ENCODE data around the gene SESN3.
A peak's percentile ranks its signal among the peaks of the same experiment; 100 is the strongest.
"Not testable (repeated sequence)": the region's sequence is repeated elsewhere in the genome, so short reads cannot be mapped to it uniquely, and the experiment has no call there.

SESN3 gene

DNA sequence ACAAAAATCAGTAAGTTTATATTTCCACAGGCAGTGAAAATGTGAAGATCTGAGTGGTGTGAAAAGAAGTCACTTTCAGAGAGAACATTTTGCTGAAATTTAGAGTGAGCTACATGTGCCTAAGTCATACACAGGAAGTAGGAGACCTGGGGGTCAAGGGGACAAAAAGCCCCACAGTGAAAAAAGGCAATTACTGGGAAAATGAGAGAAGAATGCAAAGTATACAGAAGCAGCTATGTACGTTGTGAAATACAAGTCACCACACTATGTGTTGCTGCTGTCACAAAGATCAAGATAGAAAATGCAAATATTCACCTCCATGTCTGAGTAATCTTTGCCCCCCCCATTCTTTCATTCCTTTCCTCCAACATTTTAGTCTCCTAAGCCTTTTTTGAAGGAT lies 21.6 kb upstream of the SESN3 start:
- FAIRE-seq: peak; percentile 61
- DNase-seq (ENCODE audit: insufficient read length, low spot score): no peak

- not testable (repeated sequence) for DNase-seq (ENCODE audit: insufficient read length, low spot score); FAIRE-seq
Observed at GRCh38 chr11:95251896-95252295, 20.9 kb upstream of the SESN3 start.

DNA sequence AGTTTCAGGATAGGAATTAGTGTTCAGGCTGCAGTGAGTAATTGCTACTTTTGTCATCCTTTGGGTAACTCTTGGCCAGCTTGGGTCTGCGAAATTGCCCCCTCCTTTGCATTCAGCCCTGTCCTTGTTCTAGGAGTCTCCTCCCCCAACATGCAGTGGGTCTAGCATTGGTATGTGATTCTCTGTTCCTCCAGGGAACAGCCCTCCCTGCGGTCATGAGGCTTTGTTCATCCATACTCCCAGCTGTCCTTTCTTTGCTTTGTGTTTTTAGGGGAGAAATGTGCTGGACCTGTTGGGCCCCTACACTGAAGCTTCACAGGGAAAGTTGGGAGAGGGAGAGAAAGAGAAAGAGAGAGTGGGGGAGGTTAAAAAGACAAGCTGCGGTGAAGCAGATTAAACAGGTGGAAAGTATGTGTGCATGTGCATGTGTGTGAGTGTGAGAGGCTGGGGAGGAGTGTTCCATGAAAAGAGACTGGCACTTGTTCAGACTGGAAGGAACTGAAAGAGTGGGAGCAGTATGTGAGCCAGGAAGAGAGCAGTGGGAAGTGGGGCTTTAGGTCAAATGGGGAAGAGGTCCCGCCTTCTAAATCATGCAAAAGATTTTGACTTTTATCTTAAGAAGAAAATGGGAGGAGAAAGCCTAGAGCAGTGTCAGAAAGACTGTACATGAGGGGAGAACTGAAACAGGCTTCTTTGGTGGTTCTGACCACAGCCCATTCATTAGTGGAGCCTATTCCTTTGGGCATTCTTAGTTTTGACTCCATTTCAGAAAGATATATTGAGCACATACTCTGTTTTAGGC lies 17.9 kb upstream of the SESN3 start:
- DNase-seq (ENCODE audit: insufficient read length, low spot score) (no peak), FAIRE-seq (peak; percentile 96)

DNA sequence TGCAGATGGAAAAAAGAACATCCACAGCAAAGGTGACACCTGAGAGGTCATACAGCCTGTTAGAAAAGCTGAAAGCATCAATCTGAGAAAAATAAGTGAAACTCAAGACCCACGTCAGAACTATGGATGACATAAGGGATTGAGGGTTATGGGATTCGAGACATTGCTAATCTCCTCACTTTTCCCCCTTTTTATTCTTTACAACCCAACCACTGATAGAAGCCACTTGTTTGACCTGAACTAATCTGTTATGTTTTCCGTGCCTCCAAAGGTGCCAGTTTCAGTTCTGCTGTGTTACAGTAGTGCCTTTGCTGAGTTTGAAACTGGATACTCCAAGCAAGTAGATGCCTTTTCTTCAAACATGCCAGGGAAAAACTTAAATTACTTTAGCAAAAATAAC lies 16.9 kb upstream of the SESN3 start:
- DNase-seq (ENCODE audit: insufficient read length, low spot score): no peak
- FAIRE-seq: peak; percentile 58

DNA sequence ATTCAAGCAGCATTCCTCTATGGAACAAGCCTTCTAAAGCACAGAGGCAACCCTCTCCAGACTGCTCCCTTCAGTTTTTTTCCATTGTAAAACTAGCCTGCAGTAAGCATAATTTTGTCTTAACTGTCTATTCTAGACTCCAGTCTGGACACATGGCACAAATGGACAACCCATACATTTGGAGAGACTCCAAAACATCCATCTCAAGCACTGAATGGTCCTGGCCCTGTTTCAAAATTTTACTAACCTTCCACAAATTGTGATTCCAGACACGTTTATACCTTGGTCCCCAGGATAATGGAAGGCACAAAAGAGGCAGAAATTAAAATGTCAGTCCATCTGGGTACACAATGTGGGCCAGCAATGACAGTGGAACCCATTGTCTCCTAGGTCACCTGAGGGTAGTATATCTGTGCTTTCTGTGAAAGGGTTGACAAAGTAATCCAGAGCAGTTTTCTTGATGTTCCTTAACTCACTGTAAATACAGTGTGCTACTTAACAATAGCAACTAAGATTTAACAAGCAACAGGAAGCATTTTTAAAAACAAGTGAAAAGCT lies 16.2 kb upstream of the SESN3 start:
- DNase-seq (ENCODE audit: insufficient read length, low spot score): no peak
- FAIRE-seq: peak; percentile 68

DNA sequence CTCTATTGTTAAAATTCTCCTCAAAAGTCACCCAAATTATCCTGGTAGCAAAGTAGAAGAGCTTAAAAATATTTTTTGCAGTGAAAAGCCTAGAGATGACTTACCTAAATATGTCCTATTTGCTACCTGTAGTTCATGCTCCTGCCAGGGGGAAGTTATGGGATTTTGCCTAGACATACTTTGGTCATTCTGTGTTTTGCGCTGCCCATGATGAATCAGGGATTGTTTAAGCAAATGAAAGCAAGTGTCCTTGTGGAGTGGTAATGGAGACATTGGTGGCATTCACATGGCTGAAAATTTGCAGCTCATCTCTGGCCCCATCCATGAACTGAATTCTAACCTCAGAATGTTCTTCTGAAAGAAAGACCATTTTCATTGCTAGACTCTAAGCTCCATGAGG lies 14.6 kb upstream of the SESN3 start:
- FAIRE-seq (no peak), DNase-seq (ENCODE audit: insufficient read length, low spot score) (no peak)

DNA sequence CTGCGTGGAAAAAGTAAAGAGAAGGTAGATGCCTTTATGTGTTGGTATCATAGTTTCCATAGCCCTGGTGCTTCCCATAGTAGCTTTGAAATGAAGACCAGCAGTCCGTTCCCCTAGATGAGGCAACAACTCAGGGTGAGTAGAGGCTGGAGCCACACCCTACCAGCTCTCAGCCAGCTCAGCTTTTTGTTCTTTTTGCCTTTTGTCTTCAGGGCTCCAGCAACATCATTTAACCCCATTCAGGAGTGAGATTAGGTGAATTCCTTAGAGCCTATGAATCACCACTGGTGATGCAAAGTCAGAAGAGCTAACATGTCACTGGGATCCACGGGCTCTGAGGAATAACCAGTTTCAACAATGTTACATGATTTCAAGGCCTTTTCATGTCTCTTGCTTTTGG lies 14.0 kb upstream of the SESN3 start:
- FAIRE-seq: peak; percentile 57
- DNase-seq (ENCODE audit: insufficient read length, low spot score): no peak

DNA sequence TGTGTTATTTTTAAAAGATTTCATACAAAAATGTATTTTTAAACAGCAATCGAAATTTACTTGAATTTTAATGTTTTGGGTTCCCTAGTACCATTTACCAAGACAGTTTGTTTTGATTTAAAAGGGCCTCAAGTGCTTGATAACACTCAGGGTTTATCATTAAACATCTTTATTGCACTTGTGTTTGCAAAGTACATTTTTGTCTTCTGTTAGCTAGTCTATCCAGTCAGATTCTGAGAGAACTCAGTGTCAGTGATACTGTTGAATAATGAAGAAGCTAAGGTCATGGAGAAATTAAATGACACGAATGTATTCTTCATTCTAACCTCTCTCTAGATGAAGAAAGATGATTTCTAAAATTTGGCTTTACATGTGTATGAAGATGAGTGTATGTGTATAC lies 12.7 kb upstream of the SESN3 start:
- no peak for DNase-seq (ENCODE audit: insufficient read length, low spot score)
- no peak for FAIRE-seq

DNA sequence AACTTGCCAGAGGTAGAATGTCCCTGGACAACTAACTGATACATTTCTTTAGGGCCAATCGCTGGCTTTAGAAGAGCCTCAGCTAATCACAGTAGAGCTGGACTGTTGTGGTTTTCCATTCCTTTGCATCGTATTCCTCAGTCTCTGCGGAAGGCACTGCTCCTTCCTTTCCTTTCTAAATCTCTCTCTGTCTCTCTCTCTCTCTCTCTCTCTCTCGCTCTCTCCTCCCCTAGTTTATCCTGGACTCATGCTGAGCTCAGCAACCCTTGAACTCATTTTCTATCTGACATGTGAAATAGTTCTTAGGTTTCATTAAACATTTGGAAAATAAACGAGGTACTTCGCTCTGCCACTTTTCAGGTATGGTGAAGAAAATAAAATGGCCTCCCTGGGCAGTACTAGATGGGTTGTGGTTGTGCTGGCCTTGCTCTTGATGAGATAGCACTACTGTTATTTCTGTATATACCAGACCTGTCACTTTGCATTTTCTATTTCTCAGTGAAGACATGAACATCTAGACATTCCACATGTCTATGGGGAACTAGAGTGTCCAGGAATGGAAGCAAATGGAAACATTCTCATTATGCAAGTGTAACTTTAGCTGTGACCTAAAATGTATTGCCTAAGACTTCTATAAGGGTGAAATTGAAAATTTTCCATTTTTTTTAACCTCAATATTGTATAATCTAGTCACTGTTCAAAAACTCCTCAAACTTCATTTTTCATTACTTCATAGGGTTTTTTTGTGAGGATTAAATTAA lies 12.0 kb upstream of the SESN3 start:
- DNase-seq (ENCODE audit: insufficient read length, low spot score): no peak
- FAIRE-seq: peak; percentile 75

GRCh38 chr11:95242091-95242844 lies 11.3 kb upstream of the SESN3 start:
- FAIRE-seq (peak; percentile 33), DNase-seq (ENCODE audit: insufficient read length, low spot score) (no peak)

GRCh38 chr11:95241681-95242081 lies 10.7 kb upstream of the SESN3 start:
- DNase-seq (ENCODE audit: insufficient read length, low spot score) (no peak), FAIRE-seq (peak; percentile 98)

DNA sequence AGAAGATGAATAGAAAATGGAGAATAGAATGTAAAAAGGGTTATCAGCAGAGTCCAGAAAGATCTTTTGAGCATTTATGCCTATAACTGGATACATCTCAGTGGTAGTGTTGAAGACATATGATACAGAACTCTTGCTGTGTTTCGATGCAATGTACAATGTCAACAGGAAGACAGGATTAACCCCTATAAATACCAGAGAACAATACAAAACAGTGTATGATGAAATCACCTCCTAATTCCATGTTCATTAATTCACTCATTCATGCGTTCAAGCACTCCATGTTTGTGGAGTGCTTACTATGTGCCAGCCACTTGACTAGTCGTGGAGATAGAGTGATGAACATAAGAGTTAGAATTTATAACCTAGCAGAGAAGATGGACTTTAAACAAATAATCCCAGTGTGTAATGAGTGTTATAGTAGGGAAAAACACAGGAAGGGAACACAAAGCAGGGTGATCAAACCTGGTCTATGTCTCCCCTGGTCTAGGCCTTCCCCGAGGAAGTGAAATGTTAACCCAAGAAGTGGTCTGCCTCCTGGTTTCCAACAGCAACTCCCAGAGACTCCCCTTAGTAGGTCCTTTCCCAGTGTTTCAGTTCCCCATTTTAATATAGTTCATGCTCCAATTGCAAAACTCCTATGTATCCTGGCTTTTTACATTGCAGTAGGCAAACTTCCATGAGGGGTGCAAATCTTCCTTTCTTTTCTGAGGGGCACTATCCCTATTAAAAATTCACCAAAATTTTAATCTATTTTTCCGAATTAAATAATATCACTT lies 9.1 kb upstream of the SESN3 start:
- DNase-seq (ENCODE audit: insufficient read length, low spot score) (no peak), FAIRE-seq (no peak)

GRCh38 chr11:95232666-95233065 lies 1.7 kb upstream of the SESN3 start:
- FAIRE-seq: no peak
- no peak for DNase-seq (ENCODE audit: insufficient read length, low spot score)

DNA sequence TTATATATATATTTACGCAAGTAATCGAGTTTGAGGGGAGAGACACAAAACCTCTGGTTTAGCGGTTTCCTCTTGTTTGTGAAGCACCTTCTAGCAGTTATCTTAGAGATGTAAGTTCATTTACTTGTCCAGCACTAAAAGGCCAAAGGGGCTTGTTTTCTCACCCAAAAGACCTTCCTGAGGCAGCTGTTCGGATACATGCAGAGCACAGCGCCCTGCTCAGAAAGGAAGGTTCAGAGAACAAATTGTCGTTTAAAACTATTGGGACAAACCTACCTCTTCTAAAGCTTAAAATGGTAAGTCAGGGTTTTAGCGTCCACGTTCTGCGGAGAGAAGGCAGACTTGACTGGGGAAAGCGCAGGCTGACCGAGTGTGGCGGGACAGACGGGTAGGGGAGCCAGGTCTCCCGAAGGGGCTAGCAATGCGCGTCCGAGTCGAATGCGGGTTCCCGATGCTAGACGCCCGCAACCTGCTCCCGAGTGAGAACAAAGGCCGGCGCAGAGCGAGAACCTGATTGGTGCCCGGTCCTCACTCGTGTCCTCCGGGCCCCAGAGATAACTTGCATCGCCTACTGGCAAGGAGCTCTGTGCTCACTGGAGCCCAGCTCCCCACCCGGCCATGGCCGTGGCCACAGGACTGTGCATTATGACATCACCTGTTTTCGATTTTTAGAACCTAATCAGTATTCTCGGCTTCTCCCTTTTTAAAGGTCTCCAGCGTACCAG lies 1.0 kb upstream of the SESN3 start:
- DNase-seq (ENCODE audit: insufficient read length, low spot score): no peak
- FAIRE-seq: peak; percentile 87

DNA sequence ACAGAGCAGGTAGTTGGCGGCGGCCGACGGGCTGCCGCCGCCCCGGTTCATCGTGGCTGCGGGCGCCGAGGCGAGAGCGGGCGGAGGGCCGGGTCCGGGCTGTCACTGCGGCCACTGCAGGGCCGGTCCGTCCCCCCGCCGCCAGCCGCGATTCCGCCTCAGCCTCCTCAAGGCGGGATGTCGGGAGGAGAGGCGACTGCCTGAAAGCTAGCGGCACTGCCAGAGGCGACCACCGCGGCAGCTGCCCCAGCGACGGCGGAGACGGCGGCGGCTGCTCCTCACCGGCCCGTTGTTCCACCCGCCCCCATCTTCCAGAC lies 234 bp downstream of the SESN3 start:
- DNase-seq (ENCODE audit: insufficient read length, low spot score) (no peak), FAIRE-seq (no peak)

DNA sequence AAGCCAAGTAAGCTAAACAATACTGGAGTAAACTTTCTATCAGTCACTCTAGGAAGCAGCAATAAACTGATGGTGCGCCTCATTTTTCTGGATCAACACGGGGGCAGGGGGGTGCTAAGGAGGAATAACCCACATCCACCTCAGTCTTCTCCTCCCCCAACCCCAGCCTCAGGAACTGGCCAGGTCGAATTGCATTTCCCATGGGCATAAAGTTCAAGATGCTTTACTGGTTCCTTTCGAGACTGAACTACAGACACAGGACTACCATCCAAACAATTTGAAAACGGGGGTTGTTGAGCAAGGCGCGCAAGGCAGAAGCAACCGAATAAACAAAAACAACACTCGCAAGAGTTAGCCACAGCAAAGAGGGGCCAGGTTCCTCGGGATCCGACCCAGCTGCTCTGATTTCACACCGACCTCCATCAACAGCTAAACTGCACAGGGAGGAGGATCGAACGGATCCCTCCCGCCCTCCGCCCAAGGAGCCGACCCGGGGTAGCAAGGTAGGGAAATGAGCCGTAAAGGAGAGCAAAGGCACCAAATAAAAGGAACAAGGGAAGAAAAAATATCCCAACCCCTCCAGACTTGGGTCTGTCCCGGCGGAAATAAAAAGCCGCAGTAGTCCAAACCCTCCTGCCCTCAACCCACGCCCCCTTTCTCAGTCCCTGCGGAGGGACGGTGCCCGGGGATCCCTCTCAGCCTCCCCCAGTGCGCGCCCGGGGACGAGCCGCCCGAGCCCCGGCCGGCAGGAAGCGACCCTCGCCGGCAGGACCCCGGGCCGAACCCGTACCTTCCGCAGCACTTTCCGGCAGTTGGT lies 801 bp downstream of the SESN3 start:
- DNase-seq (ENCODE audit: insufficient read length, low spot score) (no peak), FAIRE-seq (peak; percentile 8)

- FAIRE-seq (no peak), DNase-seq (ENCODE audit: insufficient read length, low spot score) (no peak)
Observed at GRCh38 chr11:95229199-95229992, 1.6 kb downstream of the SESN3 start.

DNA sequence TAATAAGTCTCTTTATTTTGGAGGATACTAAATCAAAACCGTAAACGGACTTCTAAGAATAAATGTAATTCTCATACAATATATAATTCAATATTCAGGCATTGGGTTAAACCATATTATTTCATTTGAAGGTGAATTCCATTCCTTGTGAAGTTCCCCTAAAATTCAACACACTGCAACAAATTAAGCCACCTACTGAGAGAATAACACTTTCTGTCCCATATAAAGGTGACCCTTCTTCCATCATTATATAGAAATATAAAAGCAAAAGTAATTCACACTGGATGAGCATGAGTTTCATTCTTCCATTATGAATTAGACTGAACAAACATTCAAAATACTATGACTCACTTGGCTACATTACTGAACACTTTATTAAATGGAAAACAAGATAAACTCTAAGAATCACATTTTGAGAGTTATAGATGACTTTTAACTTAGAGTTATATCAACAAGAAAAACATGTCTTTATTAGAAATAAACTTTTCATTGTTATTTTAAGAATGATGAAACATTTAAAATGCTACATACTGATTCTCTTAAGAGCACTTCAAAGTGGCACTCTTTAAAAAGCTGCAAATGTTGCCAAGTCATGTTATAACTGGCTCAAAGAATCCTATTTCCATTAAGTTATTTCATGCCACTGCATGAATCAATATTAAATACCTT lies 2.8 kb downstream of the SESN3 start:
- DNase-seq (ENCODE audit: insufficient read length, low spot score) (no peak), FAIRE-seq (peak; percentile 37)
